ENCODE results near the gene SOWAHD. TPM values are rescaled to one million over a fixed set of nuclear protein-coding genes. Genes with fewer than 3 reads are reported as not detected.
A peak's percentile ranks its signal among the peaks of the same experiment; 100 is the strongest.

The SOWAHD gene
- total and polyA plus RNA-seq, 7 experiments from 2014 or later: 0.50 to 3.1 (median 2.5) TPM

DNA sequence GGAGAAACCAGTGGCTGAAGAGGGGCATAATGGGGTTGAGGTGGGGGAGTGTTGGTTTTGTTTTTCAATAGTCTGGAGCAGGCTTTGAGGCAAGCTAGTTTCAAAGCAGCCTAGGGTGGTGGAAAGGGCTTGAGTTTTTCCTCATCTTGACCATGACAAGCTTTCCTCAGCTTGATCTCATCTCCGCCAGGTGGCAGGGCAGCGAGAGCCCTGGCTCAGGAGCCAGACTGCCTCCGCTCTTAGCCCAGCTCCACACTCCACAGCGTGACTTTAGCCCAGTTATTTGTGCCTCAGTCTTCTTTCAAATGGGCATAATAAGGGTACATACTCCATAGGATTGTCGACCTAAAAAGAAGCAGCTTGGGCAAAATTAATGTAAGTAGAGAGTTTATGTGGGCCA is 29.9 kb upstream of the SOWAHD start:
- Histone ChIP-seq H3K4me1 (ENCODE audit: control insufficient read depth in 2 of 2, insufficient read depth in 2 of 2, low read length in 2 of 2) (no peaks in the 10 kb centered on the region), H3K36me3 (ENCODE audit: control insufficient read depth in 2 of 3, insufficient read depth in 3 of 3, low read length in 3 of 3) (no peaks in the 10 kb centered on the region), H3K9me3 (ENCODE audit: control insufficient read depth in 2 of 3, low read length in 3 of 3) (no peaks in the 10 kb centered on the region), H3K27ac (ENCODE audit: low read depth, low read length) (no peak overlapping the region), H3K4me3 (ENCODE audit: low read length) (no peak overlapping the region), H3K27me3 (ENCODE audit: control insufficient read depth in 2 of 2, insufficient read depth in 2 of 2, low read length in 2 of 2) (no peaks in the 10 kb centered on the region)
- Mint-ChIP-seq H3K4me1 (peaks cover 0 to 13% (median 10%) of the 10 kb centered on the region in 7 donors), H3K36me3 (no peaks in the 10 kb centered on the region), H3K27ac (peak overlapping the region in 1 of 9 donors; percentile 29), H3K9me3 (peaks cover 0 to 1% (median 0%) of the 10 kb centered on the region in 11 donors), H3K4me3 (no peak overlapping the region), H3K27me3 (no peaks in the 10 kb centered on the region)
- ATAC-seq (no peak), DNase-seq (no peak)
- intact Hi-C loops (cut with micrococcal nuclease): no loop called here
- POLR2A ChIA-PET: interaction anchor here (0.6 to 2.0 kb wide), 4 partner anchors 29 to 115 kb away, joined by 3 to 5 read pairs (median 4); no protein-coding TSS in a partner anchor
- CTCF ChIA-PET: interaction anchor here (0.6 to 3.6 kb wide), 11 partner anchors 16 to 212 kb away, joined by 3 to 20 read pairs (median 4); partner anchors contain the start of gene SEPTIN6

DNA sequence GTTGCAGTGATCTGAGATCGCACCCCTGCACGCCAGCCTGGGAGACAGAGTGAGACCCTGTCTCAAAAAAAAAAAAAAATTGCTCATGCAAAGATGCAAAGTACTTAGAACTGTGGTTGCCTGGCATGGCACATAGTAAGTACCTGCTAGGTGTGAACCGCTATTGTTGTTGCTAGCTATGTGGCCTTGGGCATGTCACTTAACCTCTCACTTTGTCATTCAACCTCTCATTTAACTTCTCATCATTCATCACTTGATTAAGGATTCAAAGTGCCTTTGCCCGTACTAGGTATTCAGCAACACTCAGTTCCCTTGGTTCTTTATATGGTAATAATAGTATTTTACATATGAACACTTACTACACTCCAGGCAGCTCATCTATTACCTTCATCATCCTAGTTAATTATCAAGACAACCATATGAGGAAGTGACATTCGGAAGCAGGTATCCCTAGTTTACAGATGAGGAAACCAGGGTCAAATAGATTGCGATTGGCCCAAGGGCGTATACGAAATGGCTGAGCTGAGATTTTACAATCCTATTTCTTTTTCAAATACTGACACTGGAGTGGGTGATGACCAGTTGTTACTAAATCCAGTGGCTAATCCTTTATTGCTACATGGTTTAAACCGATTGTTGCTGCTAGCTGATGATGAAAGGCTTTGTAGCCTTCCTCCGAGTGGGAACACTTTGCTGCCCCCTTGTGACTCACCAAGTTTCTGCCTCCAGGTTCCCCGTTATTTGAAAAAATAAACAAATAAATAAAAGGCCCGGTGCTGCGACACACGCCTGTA is 28.8 kb upstream of the SOWAHD start:
- peak; percentile 23 to 77 (median 58) for DNase-seq
- H3K27me3 Mint-ChIP-seq: no peaks in the 10 kb centered on the region
- intact Hi-C loops (cut with micrococcal nuclease): loop anchor here (1.0 to 2.0 kb wide), 9 partner anchors 24 to 213 kb away; partner anchors contain the start of genes NKRF (in 1 of the 2) and UBE2A (in 1 of the 2)
- peaks cover 0 to 13% (median 10%) of the 10 kb centered on the region in 7 donors for H3K4me1 Mint-ChIP-seq
- H3K27me3 ChIP-seq (ENCODE audit: control insufficient read depth in 2 of 2, insufficient read depth in 2 of 2, low read length in 2 of 2): no peaks in the 10 kb centered on the region
- H3K4me1 ChIP-seq (ENCODE audit: control insufficient read depth in 2 of 2, insufficient read depth in 2 of 2, low read length in 2 of 2): no peaks in the 10 kb centered on the region
- no peaks in the 10 kb centered on the region for H3K9me3 ChIP-seq (ENCODE audit: control insufficient read depth in 2 of 3, low read length in 3 of 3)
- POLR2A ChIA-PET: interaction anchor here (0.6 to 1.6 kb wide), 6 partner anchors 24 to 151 kb away, joined by 3 to 5 read pairs (median 4); no protein-coding TSS in a partner anchor
- ATAC-seq: peak; percentile 85
- CTCF ChIA-PET: interaction anchor here (0.8 to 3.6 kb wide), 21 partner anchors 17 to 241 kb away, joined by 3 to 20 read pairs (median 5); partner anchors contain the start of gene SEPTIN6
- no peak overlapping the region for H3K4me3 ChIP-seq (ENCODE audit: low read length)
- no peak overlapping the region for H3K4me3 Mint-ChIP-seq
- H3K36me3 ChIP-seq (ENCODE audit: control insufficient read depth in 2 of 3, insufficient read depth in 3 of 3, low read length in 3 of 3): no peaks in the 10 kb centered on the region
- peak overlapping the region in 3 of 9 donors; percentile 14 to 41 (median 25) for H3K27ac Mint-ChIP-seq
- H3K9me3 Mint-ChIP-seq: peaks cover 0 to 1% (median 0%) of the 10 kb centered on the region in 11 donors
- no peaks in the 10 kb centered on the region for H3K36me3 Mint-ChIP-seq
- no peak overlapping the region for H3K27ac ChIP-seq (ENCODE audit: low read depth, low read length)

DNA sequence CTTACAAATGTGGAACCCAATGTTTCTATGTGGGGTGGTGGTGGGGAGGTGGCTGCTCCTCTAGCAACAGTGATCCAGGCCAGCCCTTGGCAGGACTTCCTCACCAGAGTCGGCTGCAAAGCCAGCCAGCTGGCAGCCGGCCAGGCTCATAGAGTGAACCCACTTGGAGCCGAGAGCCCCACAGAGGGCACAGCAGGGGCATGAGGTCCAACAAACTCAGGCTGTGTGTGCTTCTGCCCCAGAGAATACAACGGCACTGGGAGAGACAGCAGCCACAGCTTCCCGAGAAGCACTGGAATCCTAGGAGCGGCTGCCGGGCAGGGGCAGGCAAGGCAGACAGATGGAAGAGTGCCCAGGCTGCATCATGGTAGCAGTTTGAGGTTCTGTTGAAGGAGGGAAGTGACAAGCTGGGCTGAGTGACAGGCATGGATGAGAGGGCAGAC is 23.5 kb upstream of the SOWAHD start:
- no peak overlapping the region for H3K27ac Mint-ChIP-seq
- CTCF ChIA-PET: no interaction called here
- Histone ChIP-seq H3K4me1 (ENCODE audit: control insufficient read depth in 2 of 2, insufficient read depth in 2 of 2, low read length in 2 of 2) (no peaks in the 10 kb centered on the region), H3K4me3 (ENCODE audit: low read length) (no peak overlapping the region), H3K27me3 (ENCODE audit: control insufficient read depth in 2 of 2, insufficient read depth in 2 of 2, low read length in 2 of 2) (no peaks in the 10 kb centered on the region), H3K9me3 (ENCODE audit: control insufficient read depth in 2 of 3, low read length in 3 of 3) (no peaks in the 10 kb centered on the region), H3K36me3 (ENCODE audit: control insufficient read depth in 2 of 3, insufficient read depth in 3 of 3, low read length in 3 of 3) (no peaks in the 10 kb centered on the region), H3K27ac (ENCODE audit: low read depth, low read length) (no peak overlapping the region)
- H3K27me3 Mint-ChIP-seq: no peaks in the 10 kb centered on the region
- ATAC-seq: no peak
- no peak overlapping the region for H3K4me3 Mint-ChIP-seq
- intact Hi-C loops (cut with micrococcal nuclease): no loop called here
- peaks cover 0 to 3% (median 0%) of the 10 kb centered on the region in 7 donors for H3K4me1 Mint-ChIP-seq
- no peak for DNase-seq
- peaks cover 0 to 1% (median 0%) of the 10 kb centered on the region in 11 donors for H3K9me3 Mint-ChIP-seq
- POLR2A ChIA-PET: interaction anchor here (1.0 to 1.7 kb wide), 2 partner anchors 9 to 134 kb away, joined by 5 to 9 read pairs; no protein-coding TSS in a partner anchor
- H3K36me3 Mint-ChIP-seq: no peaks in the 10 kb centered on the region

DNA sequence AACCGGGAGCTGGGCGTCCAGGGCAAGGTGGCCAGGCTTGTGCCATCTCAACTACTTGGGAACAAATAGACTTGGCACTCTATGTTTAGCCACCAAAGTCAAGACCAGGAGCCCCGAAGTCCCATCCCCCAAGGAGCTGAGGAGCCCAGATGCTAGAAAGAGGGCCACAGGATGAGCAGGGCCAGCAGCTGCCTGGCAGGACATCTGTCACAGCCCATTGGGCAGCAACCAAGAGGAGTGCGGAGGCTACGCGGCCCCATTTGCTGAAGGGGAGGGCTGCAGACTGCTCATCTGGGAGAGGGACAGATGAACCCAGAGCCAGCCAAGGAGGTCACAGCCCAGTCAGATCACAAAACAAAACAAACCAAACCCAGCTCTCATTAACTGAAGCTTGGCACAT is 22.9 kb upstream of the SOWAHD start:
- Mint-ChIP-seq H3K4me3 (no peak overlapping the region), H3K9me3 (peaks cover 0 to 1% (median 0%) of the 10 kb centered on the region in 11 donors), H3K36me3 (no peaks in the 10 kb centered on the region), H3K4me1 (peaks cover 0 to 3% (median 0%) of the 10 kb centered on the region in 7 donors), H3K27me3 (no peaks in the 10 kb centered on the region), H3K27ac (no peak overlapping the region)
- Histone ChIP-seq H3K4me1 (ENCODE audit: control insufficient read depth in 2 of 2, insufficient read depth in 2 of 2, low read length in 2 of 2) (no peaks in the 10 kb centered on the region), H3K27ac (ENCODE audit: low read depth, low read length) (no peak overlapping the region), H3K9me3 (ENCODE audit: control insufficient read depth in 2 of 3, low read length in 3 of 3) (no peaks in the 10 kb centered on the region), H3K27me3 (ENCODE audit: control insufficient read depth in 2 of 2, insufficient read depth in 2 of 2, low read length in 2 of 2) (no peaks in the 10 kb centered on the region), H3K36me3 (ENCODE audit: control insufficient read depth in 2 of 3, insufficient read depth in 3 of 3, low read length in 3 of 3) (no peaks in the 10 kb centered on the region), H3K4me3 (ENCODE audit: low read length) (no peak overlapping the region)
- POLR2A ChIA-PET: interaction anchor here (1.0 to 1.7 kb wide), 3 partner anchors 8 to 134 kb away, joined by 4 to 9 read pairs (median 5); partner anchors contain the start of gene SOWAHD
- intact Hi-C loops (cut with micrococcal nuclease): no loop called here
- CTCF ChIA-PET: no interaction called here
- DNase-seq: no peak
- ATAC-seq: no peak

- Mint-ChIP-seq H3K36me3 (no peaks in the 10 kb centered on the region), H3K4me3 (no peak overlapping the region), H3K9me3 (peaks cover 0 to 1% (median 0%) of the 10 kb centered on the region in 11 donors), H3K4me1 (peaks cover 0 to 3% (median 0%) of the 10 kb centered on the region in 7 donors), H3K27ac (no peak overlapping the region), H3K27me3 (no peaks in the 10 kb centered on the region)
- Histone ChIP-seq H3K27ac (ENCODE audit: low read depth, low read length) (no peak overlapping the region), H3K4me1 (ENCODE audit: control insufficient read depth in 2 of 2, insufficient read depth in 2 of 2, low read length in 2 of 2) (no peaks in the 10 kb centered on the region), H3K4me3 (ENCODE audit: low read length) (no peak overlapping the region), H3K9me3 (ENCODE audit: control insufficient read depth in 2 of 3, low read length in 3 of 3) (no peaks in the 10 kb centered on the region), H3K36me3 (ENCODE audit: control insufficient read depth in 2 of 3, insufficient read depth in 3 of 3, low read length in 3 of 3) (no peaks in the 10 kb centered on the region), H3K27me3 (ENCODE audit: control insufficient read depth in 2 of 2, insufficient read depth in 2 of 2, low read length in 2 of 2) (no peaks in the 10 kb centered on the region)
- POLR2A ChIA-PET: interaction anchor here (1.7 kb wide), 1 partner anchor 22 kb away, joined by 4 read pairs; the partner anchor contains the start of gene SOWAHD
- intact Hi-C loops (cut with micrococcal nuclease): no loop called here
- CTCF ChIA-PET: no interaction called here
- ATAC-seq (no peak), DNase-seq (no peak)
These were observed 22.1 kb upstream of the SOWAHD start for GRCh38 chrX:119736206-119736764.

DNA sequence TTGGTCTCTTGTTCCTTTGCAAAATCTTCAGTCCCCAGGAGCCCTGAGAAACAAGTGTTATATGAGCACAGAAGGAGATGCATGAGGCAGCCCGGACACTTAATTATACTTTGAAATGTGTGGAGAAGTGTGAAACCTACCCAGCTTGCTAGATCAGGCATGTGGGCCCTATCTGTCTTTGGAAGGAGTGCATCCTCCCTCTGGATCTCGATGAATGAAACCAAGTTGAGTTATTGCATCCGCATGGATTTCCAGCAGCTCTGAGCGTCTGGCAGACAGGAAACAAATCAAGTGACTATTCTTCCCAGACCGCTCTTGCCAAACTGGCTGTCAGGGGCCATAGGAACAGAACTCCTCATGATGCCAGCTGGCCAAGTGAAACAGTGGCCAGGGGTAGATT is 19.6 kb upstream of the SOWAHD start:
- intact Hi-C loops (cut with micrococcal nuclease): no loop called here
- H3K27ac ChIP-seq (ENCODE audit: low read depth, low read length): no peak overlapping the region
- H3K4me1 Mint-ChIP-seq: no peaks in the 10 kb centered on the region
- no peaks in the 10 kb centered on the region for H3K27me3 ChIP-seq (ENCODE audit: control insufficient read depth in 2 of 2, insufficient read depth in 2 of 2, low read length in 2 of 2)
- CTCF ChIA-PET: no interaction called here
- H3K36me3 ChIP-seq (ENCODE audit: control insufficient read depth in 2 of 3, insufficient read depth in 3 of 3, low read length in 3 of 3): no peaks in the 10 kb centered on the region
- no peak overlapping the region for H3K4me3 Mint-ChIP-seq
- no peaks in the 10 kb centered on the region for H3K9me3 ChIP-seq (ENCODE audit: control insufficient read depth in 2 of 3, low read length in 3 of 3)
- no peaks in the 10 kb centered on the region for H3K9me3 Mint-ChIP-seq
- no peaks in the 10 kb centered on the region for H3K4me1 ChIP-seq (ENCODE audit: control insufficient read depth in 2 of 2, insufficient read depth in 2 of 2, low read length in 2 of 2)
- no peak overlapping the region for H3K4me3 ChIP-seq (ENCODE audit: low read length)
- H3K27me3 Mint-ChIP-seq: no peaks in the 10 kb centered on the region
- POLR2A ChIA-PET: no interaction called here
- ATAC-seq (no peak), DNase-seq (no peak)
- H3K36me3 Mint-ChIP-seq: no peaks in the 10 kb centered on the region
- H3K27ac Mint-ChIP-seq: no peak overlapping the region

All from naive thymus-derived CD4-positive, alpha-beta T cell (primary cell).